Measurements from ENCODE around the gene KRT13.

Gene KRT13

DNA sequence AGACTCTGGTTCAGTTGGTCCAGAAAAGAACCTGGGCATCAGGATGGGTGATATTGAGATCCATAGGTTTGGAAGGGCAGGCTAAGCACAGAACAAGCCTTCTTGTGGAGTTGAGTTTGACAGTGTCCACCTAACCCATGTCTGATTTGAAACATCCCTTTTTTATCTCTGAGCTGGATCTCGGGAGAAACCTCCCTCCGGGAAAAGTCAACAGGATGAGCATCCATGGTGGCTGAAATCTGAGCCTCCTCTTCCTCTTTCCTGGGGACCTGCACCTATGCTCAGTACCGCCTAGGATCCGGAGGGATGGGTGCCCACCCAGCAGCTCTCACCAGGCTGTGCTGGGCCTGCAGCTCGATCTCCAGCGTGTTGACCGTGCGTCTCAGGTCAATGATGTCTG is 41.7 kb downstream of the KRT13 start:
- DNase-seq: no peak

DNA sequence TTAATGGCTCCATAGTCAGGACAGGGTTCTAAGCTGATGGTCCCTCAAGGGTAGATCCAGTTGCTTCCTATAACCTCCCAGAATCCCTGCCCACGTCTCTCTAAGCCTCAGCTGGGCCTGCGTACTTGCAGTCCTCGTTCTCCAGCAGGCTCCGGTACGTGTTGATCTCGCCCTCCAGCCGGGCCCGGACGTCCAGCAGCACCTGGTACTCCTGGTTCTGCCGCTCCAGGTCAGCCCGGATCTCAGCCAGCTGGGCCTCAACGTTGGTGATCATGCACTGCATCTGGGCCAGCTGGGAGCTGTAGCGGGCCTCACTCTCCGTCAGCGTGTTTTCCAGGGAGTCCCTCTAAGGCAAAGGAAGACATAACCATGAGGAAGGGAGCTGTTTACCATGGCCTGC is 42.7 kb downstream of the KRT13 start:
- DNase-seq: no peak

DNA sequence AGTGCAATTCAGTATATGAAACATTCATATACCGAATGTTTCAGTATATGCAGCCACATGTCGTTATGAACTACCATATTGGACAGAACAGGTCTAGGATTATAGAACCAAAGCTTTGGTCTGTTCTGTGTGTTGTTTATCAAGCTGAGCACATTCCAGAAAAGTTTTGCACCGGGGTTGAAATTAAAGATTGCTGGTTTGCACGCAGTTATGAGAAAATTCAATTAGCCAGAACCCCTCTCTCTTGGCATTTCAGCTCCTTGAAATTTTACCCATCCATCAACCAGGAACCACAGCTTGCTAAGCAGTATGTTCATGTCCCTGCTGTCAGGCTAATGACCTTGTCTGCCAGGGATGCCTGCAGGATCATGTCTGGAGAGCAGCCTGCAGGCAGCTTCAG is 47.7 kb downstream of the KRT13 start:
- no peak for DNase-seq

DNA sequence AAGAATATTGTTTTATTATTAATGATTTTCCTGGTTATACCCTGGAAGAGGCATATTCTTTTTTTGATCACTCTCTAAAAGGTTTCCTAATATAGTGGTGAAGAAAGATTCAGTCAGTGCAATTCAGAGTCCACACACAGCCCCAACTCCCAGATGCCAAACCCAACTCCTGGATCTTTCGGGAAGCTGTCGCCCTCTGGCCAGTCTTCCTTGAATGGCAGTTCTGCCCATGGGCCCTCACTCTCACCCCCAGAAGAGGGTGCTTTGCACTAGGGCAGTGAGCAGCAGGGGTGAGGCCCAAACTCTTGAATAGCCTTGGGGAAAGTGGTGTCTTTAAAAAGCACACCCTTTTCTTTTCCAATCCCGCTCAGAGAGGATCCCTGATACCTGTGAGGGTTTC is 49.2 kb downstream of the KRT13 start:
- no peak for DNase-seq

DNA sequence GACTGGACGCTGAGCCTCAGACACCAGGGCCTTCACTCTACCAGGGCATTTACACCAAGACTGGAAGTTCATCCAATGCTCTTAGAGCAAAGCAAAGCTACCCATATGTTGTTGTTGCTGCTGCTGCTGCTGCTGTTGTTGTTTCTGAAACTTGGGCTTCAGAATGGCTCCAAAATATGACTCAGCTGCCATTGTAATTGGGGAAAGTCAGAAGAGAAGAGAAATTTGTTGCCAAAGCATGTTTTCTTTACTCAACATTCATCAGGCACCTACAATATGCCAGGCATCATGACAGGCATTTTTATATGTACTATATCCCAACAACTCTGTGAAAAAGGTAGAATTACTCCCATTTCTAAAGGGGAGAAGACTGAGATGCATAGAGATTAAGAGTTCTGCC is 50.2 kb downstream of the KRT13 start:
- DNase-seq: no peak

DNA sequence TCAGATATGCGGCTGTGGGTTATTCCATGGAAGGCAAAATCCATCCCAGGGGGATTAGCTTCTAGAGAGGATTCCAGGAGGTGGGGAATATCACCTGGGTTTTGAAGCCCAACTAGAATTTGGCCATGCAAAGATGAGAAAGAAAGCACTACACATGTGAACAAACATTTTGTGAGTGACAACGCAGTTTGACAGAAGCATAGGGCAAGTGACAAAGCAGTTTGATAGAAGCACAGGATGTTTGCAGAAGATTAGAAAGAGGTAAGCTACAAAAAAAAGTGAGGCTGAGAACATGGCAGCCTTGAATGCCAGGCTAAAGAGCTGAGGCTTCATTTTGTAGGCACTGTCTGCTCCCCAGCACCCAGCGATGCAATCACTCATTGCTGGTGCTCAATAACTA is 52.3 kb downstream of the KRT13 start:
- DNase-seq: no peak

DNA sequence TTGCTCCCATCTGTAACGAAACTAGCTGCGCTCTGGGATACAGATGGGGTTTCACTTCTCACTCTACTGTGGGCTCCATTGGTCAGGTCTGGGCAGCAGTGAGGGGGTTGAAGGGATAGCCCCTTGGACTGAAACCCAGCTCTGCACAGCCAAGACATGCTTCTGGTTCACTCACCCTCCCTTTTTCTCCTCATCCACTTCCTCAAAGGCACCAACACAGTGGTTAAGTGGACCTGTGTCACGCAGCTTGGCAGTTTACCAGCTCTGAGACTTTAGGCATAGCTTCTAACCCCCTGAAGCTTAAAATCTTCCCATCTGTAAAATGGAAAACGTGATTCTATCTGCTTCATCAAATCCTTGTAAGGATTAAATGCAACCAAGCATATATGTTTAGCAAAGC is 53.1 kb downstream of the KRT13 start:
- DNase-seq: no peak

DNA sequence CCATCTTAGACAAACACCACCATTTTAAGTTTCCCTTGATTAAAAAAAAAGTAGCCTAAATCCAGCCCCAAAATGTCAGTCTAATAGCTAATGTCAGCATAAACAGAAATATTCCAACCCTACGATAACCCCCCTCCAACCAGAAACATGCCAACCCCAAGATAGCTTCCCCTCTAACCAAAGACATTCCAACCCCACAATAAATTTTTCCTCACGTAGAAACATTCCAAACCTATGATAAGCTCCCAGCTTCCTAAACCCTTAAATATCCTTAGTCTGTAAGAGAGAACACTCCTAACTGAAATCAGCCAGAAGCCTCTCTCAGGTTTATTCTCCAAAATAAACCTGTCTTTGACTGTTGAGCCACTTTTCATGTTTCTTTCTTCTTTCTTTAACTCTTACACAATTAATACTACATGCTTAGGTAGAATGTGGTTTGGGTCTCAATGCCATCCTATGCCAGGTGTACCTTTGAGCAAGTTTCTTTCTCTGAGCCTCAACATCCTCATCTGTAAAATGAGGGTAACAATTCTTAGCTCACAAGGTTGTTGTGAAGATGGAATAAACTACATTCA is 54.2 kb downstream of the KRT13 start:
- DNase-seq: no peak

All from CD4-positive, alpha-beta T cell treated with Interleukin-12 subunit alpha and Interleukin-12 subunit beta, for 1 hour (primary cell).